HG03354 (cell line): ENCODE results near the gene ENTPD6.

Experiments
- ATAC-seq: cut with Tn5 transposase; IDR thresholded peaks from one replicate; pipeline ENCODE4 v1.9.1; 2021; ENCODE audit warnings: mild to moderate bottlenecking; ENCODE audit not compliant: unreplicated experiment, poor library complexity, severe bottlenecking

Gene ENTPD6

GRCh38 chr20:25207149-25207959 is 11.8 kb downstream of the ENTPD6 start:
- ATAC-seq = no peak

- no peak for ATAC-seq
Observed at GRCh38 chr20:25207960-25208534, 12.5 kb downstream of the ENTPD6 start.

GRCh38 chr20:25209400-25209799 is 13.9 kb downstream of the ENTPD6 start:
- ATAC-seq = no peak

- ATAC-seq = no peak
Observed at GRCh38 chr20:25209911-25210310, 14.4 kb downstream of the ENTPD6 start.

- no peak for ATAC-seq
Observed at GRCh38 chr20:25211273-25211672, 15.8 kb downstream of the ENTPD6 start.

GRCh38 chr20:25212242-25212641 is 16.7 kb downstream of the ENTPD6 start:
- no peak for ATAC-seq

- ATAC-seq = no peak
Observed at GRCh38 chr20:25213566-25214425, 18.3 kb downstream of the ENTPD6 start.

GRCh38 chr20:25214426-25214790 is 18.9 kb downstream of the ENTPD6 start:
- ATAC-seq = no peak

GRCh38 chr20:25214819-25215218 is 19.3 kb downstream of the ENTPD6 start:
- no peak for ATAC-seq

GRCh38 chr20:25215521-25215920 is 20.0 kb downstream of the ENTPD6 start:
- no peak for ATAC-seq

- no peak for ATAC-seq
Observed at GRCh38 chr20:25216199-25216945, 20.9 kb downstream of the ENTPD6 start.

GRCh38 chr20:25217161-25218108 is 21.9 kb downstream of the ENTPD6 start:
- no peak for ATAC-seq

GRCh38 chr20:25218109-25218486 is 22.6 kb downstream of the ENTPD6 start:
- no peak for ATAC-seq

GRCh38 chr20:25218492-25218891 is 23.0 kb downstream of the ENTPD6 start:
- no peak for ATAC-seq

- no peak for ATAC-seq
Observed at GRCh38 chr20:25219365-25219764, 23.9 kb downstream of the ENTPD6 start.

GRCh38 chr20:25220021-25220730 is 24.7 kb downstream of the ENTPD6 start:
- ATAC-seq = no peak

GRCh38 chr20:25220810-25221591 is 25.5 kb downstream of the ENTPD6 start:
- ATAC-seq = no peak
